ENCODE measurements around the gene DNAJA4. TPM values are rescaled to one million over a fixed set of nuclear protein-coding genes. Genes with fewer than 3 reads are reported as not detected.

Gene DNAJA4
- total RNA-seq, 3 donors from 2014 or later, result 16.0 to 28.1 (median 22.6) TPM

DNA sequence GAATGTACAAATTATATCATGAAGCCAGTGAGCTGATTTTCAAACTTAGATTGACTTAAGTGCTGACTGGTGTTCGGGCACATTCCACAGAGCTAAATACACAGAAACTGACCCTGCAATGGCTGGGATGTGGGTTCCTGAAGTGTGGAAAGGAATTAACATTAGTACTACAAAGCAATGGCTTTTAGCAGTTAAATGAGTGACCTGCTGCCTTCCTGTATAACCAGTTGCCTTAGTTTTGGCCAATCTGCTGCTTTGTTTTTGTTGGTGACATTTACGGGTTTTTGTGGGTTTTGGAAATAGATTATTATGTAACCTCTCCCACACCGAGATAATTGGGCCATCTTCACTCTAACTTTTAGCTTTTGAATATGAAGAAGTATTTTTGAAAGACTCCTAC lies 37.5 kb downstream of the DNAJA4 start:
- H3K27ac ChIP-seq, result peak overlapping the region in 1 of 2 donors; percentile 4
- intact Hi-C loops (cut with DNase I; ENCODE audit: low total_unique reads), result no loop called here

GRCh38 chr15:78302579-78303312 lies 38.4 kb downstream of the DNAJA4 start:
- intact Hi-C loops (cut with DNase I; ENCODE audit: low total_unique reads), result no loop called here

More for the DNA sequence above, 37.5 kb downstream of the DNAJA4 start:
- no peak overlapping the region for H3K4me3 ChIP-seq
- no peaks in the 10 kb centered on the region for H3K36me3 ChIP-seq
- no peaks in the 10 kb centered on the region for H3K9me3 ChIP-seq
- peaks cover 0 to 8% of the 10 kb centered on the region in 2 donors for H3K4me1 ChIP-seq
- H3K27me3 ChIP-seq, result peaks cover 4 to 14% of the 10 kb centered on the region in 2 donors
- no peak for DNase-seq (ENCODE audit: low spot score in 2 of 2)
- no peak for TF ChIP-seq CTCF (IDR thresholded peaks at IDR 0.05)
- no peak for TF ChIP-seq POLR2A (IDR thresholded peaks at IDR 0.05)
- TF ChIP-seq POLR2AphosphoS5 (IDR thresholded peaks at IDR 0.05), result no peak

GRCh38 chr15:78304216-78305066 lies 40.1 kb downstream of the DNAJA4 start:
- intact Hi-C loops (cut with DNase I; ENCODE audit: low total_unique reads), result no loop called here
- TF ChIP-seq CTCF (IDR thresholded peaks at IDR 0.05) (no peak), POLR2AphosphoS5 (IDR thresholded peaks at IDR 0.05) (no peak), POLR2A (IDR thresholded peaks at IDR 0.05) (no peak)
- no peaks in the 10 kb centered on the region for H3K4me1 ChIP-seq
- H3K36me3 ChIP-seq, result no peaks in the 10 kb centered on the region
- H3K27me3 ChIP-seq, result peaks cover 4 to 14% of the 10 kb centered on the region in 2 donors
- DNase-seq (ENCODE audit: low spot score in 2 of 2), result no peak
- H3K9me3 ChIP-seq, result no peaks in the 10 kb centered on the region
- no peak overlapping the region for H3K4me3 ChIP-seq
- no peak overlapping the region for H3K27ac ChIP-seq

More at GRCh38 chr15:78302579-78303312, 38.4 kb downstream of the DNAJA4 start:
- no peak for TF ChIP-seq CTCF (IDR thresholded peaks at IDR 0.05)
- no peak for TF ChIP-seq POLR2A (IDR thresholded peaks at IDR 0.05)
- TF ChIP-seq POLR2AphosphoS5 (IDR thresholded peaks at IDR 0.05), result no peak
- Histone ChIP-seq H3K27ac (no peak overlapping the region), H3K4me3 (no peak overlapping the region), H3K36me3 (no peaks in the 10 kb centered on the region), H3K9me3 (no peaks in the 10 kb centered on the region), H3K27me3 (peaks cover 4 to 14% of the 10 kb centered on the region in 2 donors), H3K4me1 (peaks cover 0 to 8% of the 10 kb centered on the region in 2 donors)
- no peak for DNase-seq (ENCODE audit: low spot score in 2 of 2)

- H3K36me3 ChIP-seq, result no peaks in the 10 kb centered on the region
- H3K4me3 ChIP-seq, result no peak overlapping the region
- H3K27ac ChIP-seq, result no peak overlapping the region
- no peaks in the 10 kb centered on the region for H3K9me3 ChIP-seq
- intact Hi-C loops (cut with DNase I; ENCODE audit: low total_unique reads), result no loop called here
- no peak for DNase-seq (ENCODE audit: low spot score in 2 of 2)
- peaks cover 4 to 14% of the 10 kb centered on the region in 2 donors for H3K27me3 ChIP-seq
- TF ChIP-seq CTCF (IDR thresholded peaks at IDR 0.05), result no peak
- no peak for TF ChIP-seq POLR2A (IDR thresholded peaks at IDR 0.05)
- no peak for TF ChIP-seq POLR2AphosphoS5 (IDR thresholded peaks at IDR 0.05)
- H3K4me1 ChIP-seq, result no peaks in the 10 kb centered on the region
Measured at GRCh38 chr15:78306176-78306774, 41.9 kb downstream of the DNAJA4 start.
